IPS-18c (cell line): ENCODE results near the gene HNRNPH1.
A peak's percentile ranks its signal among the peaks of the same experiment; 100 is the strongest.
"Not testable (repeated sequence)": the region's sequence is repeated elsewhere in the genome, so short reads cannot be mapped to it uniquely, and the experiment has no call there.

Experiments
- H3K4me3 ChIP-seq: 2 replicates; pipeline ENCODE4 v1.7.0; 2013; ENCODE audit warnings: low read depth, mild to moderate bottlenecking, low read length, moderate library complexity; ENCODE audit not compliant: insufficient read depth
- H3K9me3 ChIP-seq: one replicate; pipeline ENCODE4 v1.6.1; 2013; ENCODE audit warnings: mild to moderate bottlenecking, low read length, moderate library complexity; ENCODE audit not compliant: control insufficient read depth, insufficient read depth

The HNRNPH1 gene

DNA sequence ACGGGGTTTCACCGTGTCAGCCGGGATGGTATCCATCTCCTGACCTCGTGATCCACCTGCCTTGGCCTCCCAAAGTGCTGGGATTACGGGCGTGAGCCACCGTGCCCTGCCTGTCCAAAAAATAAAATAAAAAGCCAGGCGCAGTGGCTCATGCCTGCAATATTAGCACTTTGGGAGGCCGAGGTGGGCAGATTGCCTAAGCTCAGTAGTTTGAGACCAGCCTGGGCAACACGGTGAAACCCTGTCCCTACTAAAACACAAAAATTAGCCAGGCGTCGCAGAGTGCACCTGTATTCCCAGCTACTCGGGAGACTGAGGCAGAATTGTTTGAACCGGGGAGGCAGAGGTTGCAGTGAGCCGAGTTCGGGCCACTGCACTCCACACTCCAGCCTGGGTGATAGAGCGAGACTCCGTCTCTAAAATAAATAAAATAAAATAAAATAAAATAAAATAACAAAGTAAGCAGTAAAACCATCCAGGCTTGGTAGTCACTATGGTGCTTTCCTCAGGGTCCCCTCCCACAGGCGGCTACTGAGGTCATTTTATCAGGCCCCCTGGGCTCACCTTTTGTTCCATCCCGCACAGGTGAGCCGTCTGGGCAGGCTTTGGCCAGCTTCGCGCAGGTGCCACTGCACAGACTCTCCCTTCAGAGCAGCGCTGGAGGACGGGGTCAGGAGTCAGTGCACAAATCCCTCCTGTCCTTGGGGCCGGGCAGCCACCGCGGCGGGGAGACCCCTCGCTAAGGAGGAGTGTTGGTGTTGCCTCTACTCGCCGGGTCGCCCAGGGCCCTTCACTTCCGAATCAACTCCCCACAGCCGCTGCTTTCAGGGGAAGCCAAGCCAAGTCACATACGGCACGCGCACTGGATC, 10.3 kb upstream of the HNRNPH1 start:
- H3K4me3 ChIP-seq, H3K9me3 ChIP-seq: not testable (repeated sequence)

- Histone ChIP-seq H3K9me3 (peaks cover 2% of the 10 kb centered on the region), H3K4me3 (peak overlapping the region; percentile 98; the same call in 1 of the 2 replicates)
Observed at GRCh38 chr5:179624841-179625271, 1.4 kb upstream of the HNRNPH1 start.

DNA sequence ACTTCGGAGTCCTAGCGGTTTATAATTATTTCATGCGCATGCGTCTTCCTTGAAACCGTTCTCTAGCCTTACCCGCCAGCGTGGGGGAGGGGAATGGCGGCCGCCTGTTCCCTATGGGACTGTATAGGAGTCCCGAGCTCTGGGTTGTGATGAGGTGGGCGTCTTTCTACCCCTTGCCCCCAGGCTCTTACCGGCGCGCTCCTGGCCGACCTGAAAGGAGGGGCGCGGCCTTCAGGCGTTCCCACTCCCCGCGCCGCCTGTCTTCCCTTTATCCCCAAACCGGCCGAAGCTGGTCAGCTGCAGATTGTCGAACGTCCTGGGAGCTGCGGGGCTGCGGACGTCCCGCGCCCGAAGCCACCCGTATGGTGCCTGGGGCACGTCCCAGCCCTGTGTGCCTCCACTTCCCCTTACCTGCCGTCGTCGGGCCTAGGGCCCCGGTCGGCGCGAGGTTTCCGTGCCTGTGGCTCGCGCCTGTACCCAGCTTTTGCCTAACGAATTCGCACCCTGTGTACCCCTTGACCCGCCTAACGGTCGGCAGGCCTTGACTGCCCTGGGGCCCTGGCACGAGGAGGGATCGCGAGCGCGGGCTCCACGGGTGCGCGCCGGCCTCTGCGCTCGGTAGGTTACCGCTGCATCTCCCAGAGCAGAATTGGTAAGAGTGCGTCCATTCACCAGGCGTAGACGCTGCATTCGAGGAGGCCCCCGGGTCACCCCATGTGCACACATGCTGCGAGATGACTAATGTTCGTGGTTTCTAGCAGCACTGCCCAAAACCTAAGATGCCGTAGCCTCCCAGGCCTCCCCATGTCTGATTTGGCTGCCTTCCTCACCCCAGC, 653 bp upstream of the HNRNPH1 start:
- H3K9me3 ChIP-seq: peaks cover 2% of the 10 kb centered on the region
- H3K4me3 ChIP-seq: peak overlapping the region; percentile 98

DNA sequence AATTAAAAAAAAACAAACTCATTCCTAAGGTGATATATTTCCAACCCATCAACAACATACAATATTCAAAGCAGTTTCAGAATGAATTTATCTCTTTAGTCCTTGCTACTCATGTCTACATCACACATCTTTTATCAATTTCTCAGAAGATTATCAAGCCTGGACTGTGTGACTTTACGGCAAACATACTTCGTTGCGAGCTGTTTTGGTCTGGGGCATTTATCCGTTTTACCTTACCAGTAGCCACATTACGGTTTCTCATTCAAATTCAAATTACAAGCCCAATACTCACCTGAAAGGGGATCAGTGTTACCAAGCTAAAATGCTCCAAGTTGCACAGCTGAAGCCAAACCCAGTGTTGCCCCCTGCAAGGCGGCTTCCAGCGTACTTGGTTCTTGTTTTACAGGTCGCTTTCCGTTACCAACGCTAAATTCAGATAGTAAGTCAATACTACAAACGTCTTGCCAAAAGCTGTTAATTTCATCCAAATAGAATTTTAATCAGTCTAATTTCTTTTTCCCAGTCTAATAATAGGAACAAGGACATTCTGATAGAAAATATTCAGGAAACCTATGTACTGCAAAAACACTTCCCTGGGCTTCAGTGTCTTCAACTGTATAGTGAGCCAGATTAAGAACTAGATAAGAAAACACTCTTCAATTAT, 1.8 kb downstream of the HNRNPH1 start:
- H3K9me3 ChIP-seq: peaks cover 2% of the 10 kb centered on the region
- H3K4me3 ChIP-seq: peak overlapping the region; percentile 98

GRCh38 chr5:179620703-179621350, 2.6 kb downstream of the HNRNPH1 start:
- peak overlapping the region; percentile 44 for H3K4me3 ChIP-seq
- peaks cover 2% of the 10 kb centered on the region for H3K9me3 ChIP-seq

DNA sequence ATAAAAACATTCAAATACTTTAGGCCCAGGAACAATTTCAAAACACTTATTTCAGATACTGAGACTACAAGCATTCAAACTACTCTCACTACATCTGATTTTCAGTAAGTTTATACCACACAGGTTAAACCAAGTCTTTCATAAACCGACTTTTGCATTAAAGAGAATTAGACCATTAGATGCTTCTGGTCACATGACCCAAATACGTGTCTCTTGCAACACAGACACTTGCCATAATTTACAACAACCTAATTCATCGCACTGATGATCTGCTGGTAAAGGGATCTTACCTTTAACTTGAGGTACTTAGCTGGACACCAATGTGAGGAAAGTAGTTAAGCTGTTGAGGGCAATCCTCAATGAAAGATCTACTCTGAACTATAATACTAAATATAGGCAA, 3.2 kb downstream of the HNRNPH1 start:
- H3K4me3 ChIP-seq: 0 out of 2 replicates have a peak overlapping the region, but pooled peaks have one; percentile 5
- H3K9me3 ChIP-seq: peaks cover 2% of the 10 kb centered on the region

- Histone ChIP-seq H3K4me3 (no peak overlapping the region), H3K9me3 (peaks cover 2% of the 10 kb centered on the region)
Observed at GRCh38 chr5:179619776-179620175, 3.7 kb downstream of the HNRNPH1 start.

DNA sequence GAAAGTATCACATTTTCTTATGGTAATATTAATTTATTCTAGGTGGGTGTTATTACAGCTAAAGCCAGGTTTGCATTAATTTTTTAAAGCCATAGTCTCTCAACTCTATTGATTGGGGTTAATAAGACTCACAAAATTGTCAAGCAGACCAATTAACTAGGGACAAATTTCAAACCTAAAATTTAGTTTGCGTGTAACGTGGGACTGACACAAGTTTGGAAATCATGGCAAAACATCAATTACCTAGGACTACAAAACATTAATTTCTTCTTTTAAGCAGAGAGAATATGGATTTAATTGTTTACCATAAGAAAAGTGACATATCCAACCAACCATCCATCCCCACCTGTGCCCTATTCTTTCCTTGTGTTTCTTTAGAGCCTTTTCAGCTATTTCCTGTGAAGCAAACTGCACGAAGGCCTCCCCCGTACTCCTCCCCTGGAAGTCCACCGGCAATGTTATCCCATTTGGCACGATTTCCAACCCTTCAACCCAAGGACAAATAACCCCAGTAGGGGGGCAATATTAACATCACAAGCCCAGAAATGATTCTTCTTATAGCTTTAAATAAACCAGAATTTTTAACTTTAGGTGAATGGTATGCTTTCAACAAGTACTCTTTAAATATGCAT, 4.4 kb downstream of the HNRNPH1 start:
- Histone ChIP-seq H3K4me3 (no peak overlapping the region), H3K9me3 (peaks cover 2% of the 10 kb centered on the region)

DNA sequence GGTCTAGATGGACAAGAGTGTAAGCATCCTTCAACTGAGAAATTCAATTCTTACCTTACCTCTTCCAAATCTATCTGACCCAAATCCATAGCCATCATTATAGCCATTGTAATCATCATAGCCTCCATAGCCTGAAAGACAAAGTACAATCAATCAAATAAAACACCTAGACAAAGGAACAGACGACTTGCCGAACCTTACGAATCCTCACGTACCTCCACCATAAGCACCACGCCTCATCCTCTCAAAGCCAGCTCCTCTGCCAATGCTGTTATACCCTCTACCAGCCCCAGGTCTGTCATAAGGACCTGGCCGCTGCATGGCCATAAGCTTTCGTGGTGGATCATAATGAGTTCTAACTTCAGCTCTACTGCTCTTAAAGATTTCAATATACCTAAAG, 5.5 kb downstream of the HNRNPH1 start:
- Histone ChIP-seq H3K9me3 (peaks cover 2% of the 10 kb centered on the region), H3K4me3 (no peak overlapping the region)

DNA sequence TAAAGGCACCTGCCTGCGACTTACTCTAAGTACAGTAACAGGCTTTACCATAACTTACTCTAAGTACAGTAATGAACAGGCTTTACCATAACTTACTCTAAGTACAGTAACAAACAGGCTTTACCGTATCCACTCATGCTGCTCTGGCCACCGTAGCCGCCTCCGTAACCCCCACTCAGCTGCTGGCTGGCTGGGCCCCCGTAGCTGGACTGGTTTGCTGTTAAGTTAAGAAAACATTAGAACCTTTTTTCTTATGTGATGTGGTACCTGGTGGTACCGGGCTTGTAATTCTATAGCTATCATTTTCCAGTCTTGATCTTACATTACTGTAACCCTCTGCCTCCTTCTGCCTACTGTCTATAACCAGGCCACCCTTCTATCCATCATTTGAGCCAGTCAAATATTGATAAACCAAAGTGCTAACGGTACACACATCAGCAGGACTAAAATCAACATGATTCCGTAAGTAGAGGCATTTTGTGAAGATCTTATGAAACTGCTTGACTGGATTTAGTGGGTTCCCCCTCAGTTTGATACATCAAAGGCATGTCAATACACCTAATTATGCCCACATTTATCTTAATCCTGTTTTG, 7.4 kb downstream of the HNRNPH1 start:
- Histone ChIP-seq H3K4me3 (no peak overlapping the region), H3K9me3 (no peaks in the 10 kb centered on the region)

GRCh38 chr5:179615203-179615602, 8.3 kb downstream of the HNRNPH1 start:
- Histone ChIP-seq H3K9me3 (no peaks in the 10 kb centered on the region), H3K4me3 (no peak overlapping the region)

GRCh38 chr5:179614745-179615144, 8.7 kb downstream of the HNRNPH1 start:
- Histone ChIP-seq H3K4me3 (no peak overlapping the region), H3K9me3 (no peaks in the 10 kb centered on the region)

GRCh38 chr5:179613460-179614071, 9.9 kb downstream of the HNRNPH1 start:
- no peaks in the 10 kb centered on the region for H3K9me3 ChIP-seq
- no peak overlapping the region for H3K4me3 ChIP-seq

GRCh38 chr5:179612577-179613459, 10.7 kb downstream of the HNRNPH1 start:
- Histone ChIP-seq H3K9me3 (no peaks in the 10 kb centered on the region), H3K4me3 (no peak overlapping the region)

GRCh38 chr5:179610903-179611265, 12.6 kb downstream of the HNRNPH1 start:
- Histone ChIP-seq H3K4me3 (no peak overlapping the region), H3K9me3 (no peaks in the 10 kb centered on the region)
